Smooth muscle cell of the brain vasculature (primary cell): ENCODE data around the gene PTPRJ.
"Not testable (repeated sequence)": the region's sequence is repeated elsewhere in the genome, so short reads cannot be mapped to it uniquely, and the experiment has no call there.

ENCODE experiments used
- DNase-seq: peaks from one replicate; pipeline ENCODE4 v3.0.0-alpha.2; 2012; ENCODE audit warnings: low read depth, low spot score

Gene PTPRJ

GRCh38 chr11:48111891-48112290 is 131.5 kb downstream of the PTPRJ start:
- no peak for DNase-seq

- no peak for DNase-seq
These were observed 134.4 kb downstream of the PTPRJ start for GRCh38 chr11:48114740-48115139.

GRCh38 chr11:48116437-48117228 is 136.3 kb downstream of the PTPRJ start:
- DNase-seq, result no peak

- no peak for DNase-seq
These were observed 141.9 kb downstream of the PTPRJ start for GRCh38 chr11:48122246-48122645.

- no peak for DNase-seq
These were observed 142.3 kb downstream of the PTPRJ start for GRCh38 chr11:48122656-48123055.

GRCh38 chr11:48123254-48123875 is 143.0 kb downstream of the PTPRJ start:
- no peak for DNase-seq

DNA sequence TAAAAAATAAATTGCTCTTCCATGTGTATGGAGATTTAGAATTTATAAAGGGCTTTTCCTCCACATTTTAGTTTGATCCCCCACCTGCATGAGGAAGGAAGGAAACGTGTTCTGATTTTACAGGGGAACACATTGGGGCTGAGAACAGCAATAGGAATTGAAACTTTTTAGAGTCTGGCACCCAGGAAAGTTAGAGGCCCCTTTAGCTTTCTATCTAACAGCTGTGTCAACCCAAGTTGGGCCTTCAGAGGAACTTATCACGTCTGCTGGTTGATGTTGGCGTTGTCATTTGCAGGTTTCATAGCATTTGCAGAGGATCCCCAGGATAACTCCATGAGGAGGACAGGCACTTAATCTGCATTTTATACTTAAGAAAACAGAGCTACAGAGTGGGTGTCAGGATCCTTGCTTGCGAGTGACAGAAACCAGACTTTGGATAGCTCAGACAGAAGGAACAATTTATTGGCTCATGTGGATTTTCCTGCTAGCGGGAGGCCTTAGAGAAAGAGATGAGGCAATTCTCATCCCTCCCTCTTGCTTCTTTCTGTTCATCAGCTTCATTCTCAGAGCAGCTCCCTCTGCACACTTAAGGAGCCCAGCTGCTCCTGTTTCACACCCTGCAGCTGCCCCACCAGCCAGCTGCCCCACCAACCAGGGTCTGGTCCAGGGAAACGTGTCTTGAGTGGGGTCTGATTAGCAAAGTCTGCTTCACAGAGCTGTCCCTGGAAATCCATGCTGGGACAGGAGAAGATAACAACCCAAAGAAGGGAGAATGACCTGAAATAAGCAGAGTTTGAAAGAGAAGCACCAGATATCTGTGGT is 143.8 kb downstream of the PTPRJ start:
- DNase-seq, result no peak

DNA sequence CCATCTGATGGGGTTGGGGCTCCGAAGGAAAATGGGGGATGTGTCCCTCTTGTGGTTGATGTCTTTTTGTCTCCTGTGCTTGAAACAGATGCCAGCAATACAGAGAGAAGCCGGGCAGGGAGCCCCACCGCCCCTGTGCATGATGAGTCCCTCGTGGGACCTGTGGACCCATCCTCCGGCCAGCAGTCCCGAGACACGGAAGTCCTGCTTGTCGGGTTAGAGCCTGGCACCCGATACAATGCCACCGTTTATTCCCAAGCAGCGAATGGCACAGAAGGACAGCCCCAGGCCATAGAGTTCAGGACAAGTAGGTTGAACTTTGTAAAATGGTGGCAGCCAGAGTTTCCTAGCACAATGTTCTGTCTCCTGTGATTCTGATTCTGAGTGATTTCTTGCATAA is 144.5 kb downstream of the PTPRJ start:
- no peak for DNase-seq

DNA sequence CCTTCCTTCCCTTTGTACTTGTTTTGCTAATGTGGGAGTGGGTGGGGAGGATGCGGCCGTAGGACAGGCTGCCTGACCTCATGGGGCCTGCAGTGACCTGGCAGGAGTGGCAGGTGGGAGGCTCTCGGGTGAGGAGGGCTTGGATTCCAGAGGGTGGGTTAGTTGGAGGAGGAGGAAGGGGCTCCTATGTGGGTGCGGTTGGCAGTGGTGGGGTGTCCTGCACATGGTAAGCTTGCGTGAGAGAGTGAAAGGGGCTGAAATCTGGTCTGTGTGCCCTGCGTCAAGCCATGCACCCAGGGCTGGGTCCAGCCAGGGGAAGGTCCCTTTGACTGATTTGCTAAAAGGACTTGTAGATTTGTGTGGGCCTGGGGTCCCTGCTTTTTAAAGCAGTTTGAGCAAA is 145.5 kb downstream of the PTPRJ start:
- DNase-seq, result no peak

- no peak for DNase-seq
These were observed 147.3 kb downstream of the PTPRJ start for GRCh38 chr11:48127521-48128183.

DNA sequence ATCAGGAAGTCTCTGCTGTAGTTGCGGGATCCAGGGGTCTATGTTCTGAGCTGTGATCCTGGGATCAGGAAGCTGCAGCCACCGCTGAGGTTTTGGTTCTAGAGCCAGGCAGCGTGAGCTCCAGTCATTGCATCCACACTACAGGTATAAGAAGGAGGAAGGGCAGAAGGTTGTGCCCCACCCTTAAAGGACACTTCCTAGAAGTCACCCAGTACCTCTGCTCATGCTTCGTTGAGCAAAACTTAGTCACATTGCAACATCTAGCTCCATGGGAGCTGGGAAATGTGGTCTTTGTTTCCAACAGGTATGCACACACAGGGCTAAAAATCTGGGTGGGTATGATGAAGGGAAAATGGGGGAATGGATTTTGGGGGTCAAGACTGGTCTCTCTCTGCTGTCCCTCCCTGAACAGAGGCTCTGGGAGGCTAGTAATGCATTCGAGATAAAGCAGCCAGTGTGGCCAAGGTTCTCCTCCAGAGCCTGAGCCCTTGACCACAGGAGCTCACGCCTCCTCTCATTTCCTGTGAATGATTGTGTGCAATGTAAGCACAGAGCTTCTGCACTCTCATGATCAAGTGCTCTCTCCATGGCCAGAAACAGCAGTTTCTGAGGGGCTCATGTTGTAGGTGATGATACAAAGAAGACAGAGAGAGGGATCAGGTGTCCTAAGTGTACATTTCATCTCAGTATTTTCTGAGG is 149.5 kb downstream of the PTPRJ start:
- DNase-seq, result no peak

DNA sequence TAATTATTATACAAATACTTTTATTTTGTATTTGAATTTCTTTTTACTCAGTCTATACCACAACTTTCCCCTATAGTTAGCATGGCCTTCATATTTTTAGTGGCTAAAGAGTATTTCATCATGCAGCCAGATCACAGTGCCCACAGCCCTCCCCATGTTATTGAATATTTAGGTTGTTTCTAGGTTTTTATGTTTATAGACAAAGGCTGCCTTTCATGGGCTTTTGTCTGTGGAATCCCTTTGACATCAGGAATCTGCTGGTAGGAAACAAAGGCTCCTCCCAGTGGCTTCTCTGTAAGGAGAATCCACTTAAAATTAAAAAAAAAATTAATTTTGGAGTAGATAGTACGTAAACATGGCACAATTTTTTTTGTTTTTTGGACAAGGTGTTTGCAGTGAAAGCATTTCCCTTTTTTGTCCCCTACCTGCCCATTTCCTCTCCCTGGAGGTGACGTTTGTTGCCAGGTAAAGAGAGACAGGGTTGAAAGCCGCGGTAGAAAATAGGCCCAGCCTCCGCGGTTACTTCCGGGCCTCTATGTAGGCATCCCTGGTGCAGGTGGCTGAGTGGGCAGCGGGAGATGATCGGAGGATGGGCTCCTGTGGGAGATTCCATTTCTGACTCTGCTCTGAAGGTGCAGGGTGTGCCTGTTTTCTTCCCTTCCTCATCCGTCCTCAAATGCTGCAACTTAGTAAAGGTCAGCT is 154.0 kb downstream of the PTPRJ start:
- no peak for DNase-seq

DNA sequence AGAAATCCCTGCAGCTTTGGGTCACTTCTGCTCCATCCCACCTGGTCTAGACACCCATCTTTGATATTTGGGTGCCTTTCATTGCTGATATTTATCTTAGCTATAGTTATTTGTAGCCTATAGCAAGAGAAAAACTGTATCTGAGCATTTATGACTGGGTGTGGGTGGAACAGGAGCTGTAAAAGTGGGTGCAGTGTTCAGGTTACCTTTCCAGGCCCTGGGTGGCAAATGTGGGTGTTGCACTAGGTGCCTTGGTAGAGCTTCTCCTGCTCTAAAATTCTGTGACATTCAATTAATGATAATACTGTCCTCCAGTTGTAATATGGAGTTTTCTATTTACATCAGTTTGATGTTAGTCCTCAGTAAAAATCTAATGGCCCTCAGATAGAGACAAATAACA is 157.9 kb downstream of the PTPRJ start:
- no peak for DNase-seq

- DNase-seq, result not testable (repeated sequence)
These were observed 159.5 kb downstream of the PTPRJ start for GRCh38 chr11:48139896-48140295.

DNA sequence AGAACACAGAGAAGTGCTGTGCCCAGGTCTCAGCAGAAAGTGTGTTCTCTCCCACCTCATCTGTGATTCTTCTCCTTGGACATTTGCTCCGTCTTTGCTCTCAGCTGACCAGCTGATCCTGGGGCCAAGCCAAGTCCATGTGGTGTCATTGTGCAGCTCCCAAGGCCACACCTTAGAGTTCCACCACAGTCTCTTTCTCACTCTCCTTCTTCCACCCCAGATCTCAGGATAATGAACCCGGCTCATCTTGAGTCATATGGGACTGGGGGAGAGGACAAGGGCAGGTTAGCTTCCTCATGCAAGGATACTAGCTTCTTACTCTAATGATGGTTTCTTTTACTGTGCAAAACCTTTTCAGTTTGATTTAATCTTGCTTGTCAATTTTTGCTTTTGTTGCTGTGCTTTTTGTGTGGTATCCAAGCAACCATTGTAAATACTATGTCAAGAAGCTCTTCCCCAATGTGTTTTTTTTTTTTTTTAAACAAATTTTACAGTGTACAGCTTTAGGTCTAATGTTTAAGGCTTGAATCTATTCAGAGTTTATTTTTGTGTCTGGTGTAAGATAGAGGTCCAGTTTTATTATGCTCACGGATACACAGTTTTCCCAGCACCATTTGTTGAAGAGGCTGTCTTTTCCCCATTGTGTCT is 161.2 kb downstream of the PTPRJ start:
- no peak for DNase-seq

DNA sequence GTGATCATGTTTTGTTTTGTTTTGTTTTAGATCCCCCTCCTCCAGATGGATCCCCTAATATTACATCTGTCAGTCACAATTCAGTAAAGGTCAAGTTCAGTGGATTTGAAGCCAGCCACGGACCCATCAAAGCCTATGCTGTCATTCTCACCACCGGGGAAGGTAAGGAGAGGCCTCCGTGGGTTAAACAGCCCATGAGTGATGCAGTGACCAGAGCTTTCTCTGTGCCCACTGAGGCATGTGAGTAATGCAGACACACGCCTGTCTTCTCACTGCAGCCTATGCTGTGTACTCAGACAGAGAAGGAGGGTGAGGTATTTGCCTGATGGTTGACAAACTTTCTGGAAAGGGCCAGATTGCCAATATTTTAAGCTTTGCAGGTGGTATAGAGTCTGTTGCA is 162.5 kb downstream of the PTPRJ start:
- no peak for DNase-seq

DNA sequence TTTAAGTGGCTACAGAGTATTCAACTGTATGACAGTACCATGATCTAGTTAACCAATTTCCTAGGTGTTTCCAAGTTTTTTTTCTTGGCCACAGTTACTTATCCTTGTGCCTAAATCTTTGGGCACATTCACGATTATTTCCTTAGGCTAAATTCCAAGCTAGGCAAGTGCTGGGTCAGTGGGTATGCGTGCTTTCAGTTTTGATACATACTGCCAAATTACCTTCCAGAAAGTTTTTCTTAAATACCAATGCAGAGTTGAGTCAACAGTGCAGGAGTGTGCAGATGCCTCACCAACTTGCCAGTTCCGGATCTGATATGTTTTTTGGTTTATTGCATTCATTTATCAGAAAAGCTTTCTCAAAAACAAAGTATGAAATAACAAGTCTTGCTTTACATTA is 168.4 kb downstream of the PTPRJ start:
- no peak for DNase-seq

DNA sequence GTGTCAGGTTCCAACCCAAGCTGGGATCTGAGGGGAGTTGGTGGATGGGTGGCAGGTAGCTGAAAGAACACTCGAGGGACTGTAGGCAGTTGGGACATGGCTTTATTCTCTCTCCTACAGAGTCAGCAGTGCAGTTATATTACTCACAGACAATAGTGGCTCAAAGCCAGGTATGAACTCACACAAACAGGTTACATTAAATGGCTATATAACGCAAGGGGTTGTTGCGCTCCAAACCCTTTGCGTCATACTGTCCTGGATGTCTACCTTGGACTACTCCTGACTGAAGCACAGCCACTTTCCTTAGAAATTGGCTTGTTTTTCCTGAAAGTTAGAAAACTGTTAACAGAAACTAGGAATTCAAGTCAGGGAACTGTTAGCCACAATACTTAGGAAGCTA is 169.9 kb downstream of the PTPRJ start:
- no peak for DNase-seq

- DNase-seq, result no peak
These were observed 173.8 kb downstream of the PTPRJ start for GRCh38 chr11:48154151-48154550.
